Tibial artery (tissue), 4 donors: Measurements from ENCODE around the gene APOL1.
"Not testable (repeated sequence)": the region's sequence is repeated elsewhere in the genome, so short reads cannot be mapped to it uniquely, and the experiment has no call there.

Source experiments
- DNase-seq, 2 donors: peaks; one replicate each; pipeline ENCODE4 v3.0.0-alpha.2; 2019
- H3K27ac ChIP-seq, 2 donors: fragments of 200-600 bp; sonication (generic) in 1 of 2; 1 replicate in 1 of 2; 2 replicates in 1 of 2; pipeline ENCODE4 v1.5.1; 2018 to 2019; ENCODE audit warnings: mild to moderate bottlenecking in 1 of 2
- H3K27me3 ChIP-seq, 2 donors: fragments of 200-600 bp; sonication (generic) in 1 of 2; one replicate each; pipeline versions ENCODE4 v1.5.1 to v1.6.0; 2016 to 2019
- H3K36me3 ChIP-seq, 3 donors: fragments of 200-600 bp; sonication (generic) in 2 of 3; one replicate each; pipeline ENCODE4 v1.5.1; 2016 to 2019; ENCODE audit warnings: mild to moderate bottlenecking in 2 of 3
- H3K4me1 ChIP-seq, 4 donors: fragments of 200-600 bp; sonication (generic) in 2 of 4; 1 replicate in 3 of 4; 2 replicates in 1 of 4; pipeline ENCODE4 v1.5.1; 2016 to 2019
- H3K4me3 ChIP-seq, 2 donors: fragments of 200-600 bp; sonication (generic) in 1 of 2; 1 replicate in 1 of 2; 2 replicates in 1 of 2; pipeline ENCODE4 v1.5.1; 2018 to 2019; ENCODE audit warnings: mild to moderate bottlenecking in 2 of 2
- H3K9me3 ChIP-seq, 3 donors: fragments of 200-600 bp; sonication (generic) in 1 of 3; one replicate each; pipeline ENCODE4 v1.5.1; 2016 to 2019
- intact Hi-C: fragments of 100-400 bp; cut with DNase I; formaldehyde crosslinking; loops from one replicate; pipeline ENCODE4 v1.15.0; 2023; ENCODE audit warnings: low total_unique reads
- TF ChIP-seq, protein P1 (sequence below), 2 experiments: fragments of 200-600 bp in 1 of 2; fragments of 450-650 bp in 1 of 2; IDR thresholded peaks; one replicate each; pipeline ENCODE4 v1.5.1; 2017 to 2019; ENCODE audit warnings: antibody characterized with exemption in 2 of 2, mild to moderate bottlenecking in 1 of 2, moderate library complexity in 1 of 2

Gene APOL1

DNA sequence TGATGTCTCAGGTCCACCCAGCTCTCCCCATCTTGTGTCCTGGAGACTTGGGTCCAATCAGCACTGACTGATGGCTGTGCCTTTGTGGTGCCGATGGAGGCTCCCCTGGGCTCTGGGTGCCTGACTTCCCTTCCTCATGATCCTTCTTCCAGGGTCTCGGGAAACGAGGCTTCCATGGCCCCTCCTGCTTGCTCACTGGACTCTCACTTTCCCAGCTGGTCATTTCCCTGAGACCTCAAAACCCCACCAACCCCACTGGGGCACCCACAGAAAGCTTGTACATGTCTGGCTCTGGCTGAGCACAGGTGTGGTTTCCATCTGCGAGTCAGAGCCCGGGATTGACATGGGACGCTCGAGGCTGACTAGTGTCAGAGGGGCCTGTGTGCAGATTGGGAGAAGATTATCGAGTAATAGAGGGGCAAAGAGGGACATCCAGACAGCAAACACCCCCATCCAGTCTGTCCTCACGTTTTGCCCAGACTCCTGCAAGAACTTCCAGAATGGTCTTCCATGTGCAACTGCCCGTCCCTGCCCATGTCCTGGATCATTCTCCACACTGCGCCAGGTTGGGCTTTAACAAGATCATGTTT is 15.1 kb downstream of the APOL1 start:
- no peak for DNase-seq
- no peak overlapping the region for H3K4me3 ChIP-seq
- H3K9me3 ChIP-seq: no peaks in the 10 kb centered on the region
- TF ChIP-seq, protein P1, sequence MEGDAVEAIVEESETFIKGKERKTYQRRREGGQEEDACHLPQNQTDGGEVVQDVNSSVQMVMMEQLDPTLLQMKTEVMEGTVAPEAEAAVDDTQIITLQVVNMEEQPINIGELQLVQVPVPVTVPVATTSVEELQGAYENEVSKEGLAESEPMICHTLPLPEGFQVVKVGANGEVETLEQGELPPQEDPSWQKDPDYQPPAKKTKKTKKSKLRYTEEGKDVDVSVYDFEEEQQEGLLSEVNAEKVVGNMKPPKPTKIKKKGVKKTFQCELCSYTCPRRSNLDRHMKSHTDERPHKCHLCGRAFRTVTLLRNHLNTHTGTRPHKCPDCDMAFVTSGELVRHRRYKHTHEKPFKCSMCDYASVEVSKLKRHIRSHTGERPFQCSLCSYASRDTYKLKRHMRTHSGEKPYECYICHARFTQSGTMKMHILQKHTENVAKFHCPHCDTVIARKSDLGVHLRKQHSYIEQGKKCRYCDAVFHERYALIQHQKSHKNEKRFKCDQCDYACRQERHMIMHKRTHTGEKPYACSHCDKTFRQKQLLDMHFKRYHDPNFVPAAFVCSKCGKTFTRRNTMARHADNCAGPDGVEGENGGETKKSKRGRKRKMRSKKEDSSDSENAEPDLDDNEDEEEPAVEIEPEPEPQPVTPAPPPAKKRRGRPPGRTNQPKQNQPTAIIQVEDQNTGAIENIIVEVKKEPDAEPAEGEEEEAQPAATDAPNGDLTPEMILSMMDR (IDR thresholded peaks at IDR 0.05): no peak
- no peaks in the 10 kb centered on the region for H3K27me3 ChIP-seq
- H3K4me1 ChIP-seq: peaks cover 0 to 3% (median 0%) of the 10 kb centered on the region in 4 donors
- no peak overlapping the region for H3K27ac ChIP-seq
- intact Hi-C loops: no loop called here
- peaks cover 0 to 16% (median 0%) of the 10 kb centered on the region in 3 donors for H3K36me3 ChIP-seq

DNA sequence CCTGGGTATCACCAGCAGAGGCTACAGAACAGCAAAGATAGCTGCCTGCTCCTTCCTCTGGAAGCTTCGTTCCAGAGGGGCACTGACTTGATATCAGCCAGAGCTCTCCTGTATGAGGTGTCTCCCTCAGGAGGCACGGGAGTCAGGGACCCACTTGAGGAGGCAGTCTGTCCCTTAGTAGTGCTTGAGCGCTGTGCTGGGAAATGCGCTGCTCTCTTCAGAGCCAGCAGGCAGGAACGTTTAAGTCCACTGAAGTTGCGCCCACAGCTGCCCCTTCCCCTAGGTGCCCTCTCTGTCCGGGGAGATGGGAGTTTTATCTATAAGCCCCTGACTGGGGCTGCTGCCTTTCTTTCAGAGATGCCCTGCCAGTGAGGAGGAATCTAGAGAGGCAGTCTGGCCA is 18.3 kb downstream of the APOL1 start:
- H3K27me3 ChIP-seq, intact Hi-C loops, H3K9me3 ChIP-seq, H3K36me3 ChIP-seq, H3K27ac ChIP-seq, H3K4me1 ChIP-seq, H3K4me3 ChIP-seq, DNase-seq: not testable (repeated sequence)

DNA sequence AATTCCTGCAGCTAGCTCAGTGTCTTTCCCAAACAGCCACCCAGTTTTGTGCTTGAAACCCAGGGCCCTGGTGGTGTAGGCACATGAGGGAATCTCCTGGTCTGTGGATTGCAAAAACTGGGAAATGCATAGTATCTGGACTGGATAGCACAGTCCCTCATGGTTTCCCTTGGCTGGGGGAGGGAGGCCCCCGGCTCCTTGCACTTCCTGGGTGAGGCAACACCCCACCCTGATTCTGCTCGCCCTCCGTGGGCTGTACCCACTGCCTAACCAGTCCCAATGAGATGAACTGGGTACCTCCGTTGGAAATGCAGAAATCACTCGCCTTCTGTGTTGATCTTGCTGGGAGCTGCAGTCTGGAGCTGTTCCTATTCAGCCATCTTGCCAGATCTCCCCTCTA is 19.0 kb downstream of the APOL1 start:
- DNase-seq, H3K4me1 ChIP-seq, intact Hi-C loops, H3K4me3 ChIP-seq, H3K36me3 ChIP-seq, H3K27me3 ChIP-seq, H3K27ac ChIP-seq, H3K9me3 ChIP-seq: not testable (repeated sequence)

DNA sequence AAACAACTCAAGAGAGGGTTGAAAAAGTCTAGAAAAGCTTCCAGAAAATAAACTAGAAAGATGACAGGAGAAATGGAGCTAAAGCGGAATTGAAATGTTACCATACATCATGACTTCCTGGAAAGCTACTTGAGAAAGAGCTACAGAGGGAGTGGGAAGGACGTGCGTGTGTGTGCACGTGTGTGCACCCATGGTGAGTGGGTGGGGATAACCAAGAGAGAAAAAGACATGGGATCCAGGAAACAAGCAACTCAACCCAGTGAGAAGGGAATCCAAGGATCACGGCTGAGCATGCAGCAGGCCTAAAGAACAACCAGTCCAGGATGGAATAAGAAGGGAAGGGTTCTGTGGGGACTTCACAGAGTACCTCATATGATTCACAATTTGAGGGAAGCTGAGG is 21.6 kb downstream of the APOL1 start:
- no peaks in the 10 kb centered on the region for H3K9me3 ChIP-seq

DNA sequence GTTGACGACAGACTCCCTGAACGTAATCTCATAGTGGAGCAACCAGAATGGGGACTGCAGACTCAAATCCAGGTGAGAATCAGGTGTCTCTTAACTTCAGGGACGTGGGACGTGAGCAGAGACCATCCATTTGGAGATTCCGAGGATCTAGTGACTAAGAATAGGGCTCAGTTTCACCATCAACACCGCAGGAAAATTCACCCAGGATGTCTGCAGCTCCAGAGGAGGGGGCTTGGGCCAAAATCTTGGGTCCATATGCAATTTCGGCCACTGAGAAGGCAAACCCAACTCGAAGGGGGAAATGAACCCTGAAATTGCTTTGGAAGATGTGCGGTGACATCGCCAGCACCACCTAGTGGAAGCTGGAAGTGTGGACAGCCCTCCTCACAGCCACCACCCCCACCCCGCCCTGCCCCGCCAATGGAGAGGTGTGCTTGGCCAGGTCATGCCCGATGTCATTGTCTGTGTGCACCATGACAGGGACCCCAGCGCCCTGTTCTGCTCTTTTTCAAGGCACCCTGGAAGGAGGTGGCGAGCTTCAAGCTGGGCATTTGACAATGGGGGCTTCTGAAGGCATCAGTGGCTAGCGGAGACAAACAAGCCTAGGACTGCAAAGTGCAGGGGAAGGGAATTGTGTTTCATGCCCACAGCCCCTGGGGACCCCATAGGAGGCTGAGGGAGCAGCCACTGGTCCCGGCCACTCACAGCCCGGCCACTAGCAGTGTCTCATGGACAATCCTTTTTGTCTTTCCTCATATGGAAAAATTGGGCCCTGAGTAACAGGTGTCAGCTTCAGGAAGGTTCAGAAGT is 24.8 kb downstream of the APOL1 start:
- H3K27me3 ChIP-seq: no peaks in the 10 kb centered on the region
- peak overlapping the region in 1 of 2 donors; percentile 11 for H3K27ac ChIP-seq
- peaks cover 22 to 31% (median 25%) of the 10 kb centered on the region in 3 donors for H3K36me3 ChIP-seq
- intact Hi-C loops: no loop called here
- no peaks in the 10 kb centered on the region for H3K9me3 ChIP-seq
- TF ChIP-seq, protein P1 (IDR thresholded peaks at IDR 0.05): peak; percentile 74 to 75
- peak in 1 of 2 donors; percentile 77 for DNase-seq
- H3K4me1 ChIP-seq: peaks cover 0 to 11% (median 5%) of the 10 kb centered on the region in 4 donors
- H3K4me3 ChIP-seq: no peak overlapping the region

More for the DNA sequence above, 21.6 kb downstream of the APOL1 start:
- intact Hi-C loops: no loop called here
- peaks cover 0 to 9% (median 4%) of the 10 kb centered on the region in 4 donors for H3K4me1 ChIP-seq
- H3K4me3 ChIP-seq: no peak overlapping the region
- TF ChIP-seq, protein P1 (IDR thresholded peaks at IDR 0.05): no peak
- no peak for DNase-seq
- H3K36me3 ChIP-seq: no peaks in the 10 kb centered on the region
- no peak overlapping the region for H3K27ac ChIP-seq
- H3K27me3 ChIP-seq: no peaks in the 10 kb centered on the region

DNA sequence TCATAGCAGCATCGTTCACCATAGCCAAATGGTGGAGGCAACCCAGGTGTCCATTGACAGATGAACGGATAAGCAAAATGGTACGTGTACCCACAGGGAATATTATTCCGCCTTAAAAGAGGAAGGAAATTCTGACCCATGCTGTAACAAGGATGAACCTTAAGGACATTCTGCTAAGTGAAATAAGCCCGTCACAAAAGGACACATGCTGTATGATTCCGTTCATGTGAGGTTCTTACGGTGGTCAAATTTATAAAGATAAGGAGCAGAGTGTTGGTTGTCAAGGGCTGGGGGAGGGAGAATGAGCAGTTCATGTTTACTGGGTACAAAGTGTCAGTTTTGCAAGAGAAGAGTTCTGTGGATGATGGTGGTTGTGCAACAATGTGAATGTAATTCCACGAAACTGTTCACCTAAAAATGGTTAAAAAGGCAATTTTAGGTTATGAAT is 26.3 kb downstream of the APOL1 start:
- Histone ChIP-seq H3K27ac (no peak overlapping the region), H3K27me3 (no peaks in the 10 kb centered on the region), H3K4me1 (peaks cover 0 to 11% (median 5%) of the 10 kb centered on the region in 4 donors), H3K36me3 (peaks cover 38 to 46% (median 40%) of the 10 kb centered on the region in 3 donors), H3K4me3 (no peak overlapping the region), H3K9me3 (no peaks in the 10 kb centered on the region)
- DNase-seq: no peak
- intact Hi-C loops: no loop called here
- TF ChIP-seq, protein P1 (IDR thresholded peaks at IDR 0.05): no peak
